Caco-2 (cell line): Measurements from ENCODE around the gene SP2. TPM values are rescaled to one million over a fixed set of nuclear protein-coding genes. Genes with fewer than 3 reads are reported as not detected.

ENCODE experiments used
- BruUV-seq: library from RNA; stranded (reverse); fragments of 400-500 nt; replicated peaks from 2 replicates; lab custom pipeline; 2021; lab: Mats Ljungman, UMichigan
- CTCF ChIA-PET: fragments of 300-600 bp; sonication (Branson Sonifier 250); formaldehyde crosslinking; loops from one replicate; lab custom pipeline; 2022; ENCODE audit warnings: antibody characterized with exemption; lab: Charles Lee
- POLR2A ChIA-PET: fragments of 300-600 bp; sonication (Branson Sonifier 250); formaldehyde crosslinking; loops from one replicate; lab custom pipeline; 2022; ENCODE audit warnings: antibody characterized with exemption; lab: Charles Lee
- DNase-seq, 2 experiments: peaks; one replicate each; pipeline versions ENCODE4 v3.0.0 to v3.0.0-alpha.2; 2020 to 2022
- H3K27me3 ChIP-seq: replicated peaks from 2 replicates; pipeline ENCODE4 v1.6.0; 2011; ENCODE audit warnings: low read length; ENCODE audit not compliant: control insufficient read depth, insufficient read depth
- H3K36me3 ChIP-seq: 2 replicates; pipeline ENCODE4 v1.5.1; 2011; ENCODE audit warnings: low read length; ENCODE audit not compliant: control insufficient read depth, insufficient read depth
- H3K4me1 ChIP-seq: fragments of 250-450 bp; sonication (Bioruptor Pico); 2 replicates; pipeline ENCODE4 v1.5.1; 2020; ENCODE audit warnings: mild to moderate bottlenecking
- H3K4me3 ChIP-seq: 2 replicates; pipeline ENCODE4 v1.5.1; 2011; ENCODE audit warnings: low read depth, mild to moderate bottlenecking, control low read depth, low read length
- H3K9me3 ChIP-seq: fragments of 250-450 bp; sonication (Bioruptor Pico); 2 replicates; pipeline ENCODE4 v1.5.1; 2020; ENCODE audit warnings: mild to moderate bottlenecking, moderate library complexity
- H3K27ac Mint-ChIP-seq: one replicate; pipeline ENCODE4 v1.8.0; 2022; ENCODE audit warnings: mixed read lengths; ENCODE audit not compliant: unreplicated experiment
- H3K27me3 Mint-ChIP-seq: one replicate; pipeline ENCODE4 v1.8.0; 2022; ENCODE audit warnings: mixed read lengths; ENCODE audit not compliant: insufficient read depth, unreplicated experiment
- H3K36me3 Mint-ChIP-seq: one replicate; pipeline ENCODE4 v1.8.0; 2022; ENCODE audit warnings: mild to moderate bottlenecking, mixed read lengths; ENCODE audit not compliant: insufficient read depth, unreplicated experiment
- H3K4me1 Mint-ChIP-seq: one replicate; pipeline ENCODE4 v1.8.0; 2022; ENCODE audit warnings: low read depth, mixed read lengths; ENCODE audit not compliant: unreplicated experiment
- H3K4me3 Mint-ChIP-seq: one replicate; pipeline ENCODE4 v1.8.0; 2022; ENCODE audit warnings: mild to moderate bottlenecking, moderate library complexity, mixed read lengths; ENCODE audit not compliant: unreplicated experiment
- H3K9me3 Mint-ChIP-seq: one replicate; pipeline ENCODE4 v1.8.0; 2022; ENCODE audit warnings: mixed read lengths; ENCODE audit not compliant: unreplicated experiment
- intact Hi-C: fragments of 100-400 bp; cut with micrococcal nuclease; formaldehyde crosslinking; loops from one replicate; pipeline ENCODE4 v1.10.0; 2022; ENCODE audit not compliant: unreplicated experiment
- total RNA-seq: library from RNA; stranded (reverse); gene quantifications from 2 replicates; pipeline ENCODE4 v1.2.3, GENCODE V29; 2022
- TF ChIP-seq, protein P1 (sequence below), 2 experiments: fragments of 200-600 bp in 1 of 2; IDR thresholded peaks; 1 replicate in 1 of 2; 2 replicates in 1 of 2; pipeline versions ENCODE4 v1.5.1 to v1.8.0; 2011 to 2022; ENCODE audit warnings: antibody characterized with exemption in 1 of 2, control low read depth in 1 of 2, inconsistent platforms in 1 of 2, low read depth in 1 of 2, low read length in 1 of 2, mild to moderate bottlenecking in 1 of 2, moderate library complexity in 1 of 2; ENCODE audit not compliant: insufficient read depth in 1 of 2, severe bottlenecking in 1 of 2, unreplicated experiment in 1 of 2

The SP2 gene
- total RNA-seq, 1 experiment from 2014 or later = 25.2 TPM

DNA sequence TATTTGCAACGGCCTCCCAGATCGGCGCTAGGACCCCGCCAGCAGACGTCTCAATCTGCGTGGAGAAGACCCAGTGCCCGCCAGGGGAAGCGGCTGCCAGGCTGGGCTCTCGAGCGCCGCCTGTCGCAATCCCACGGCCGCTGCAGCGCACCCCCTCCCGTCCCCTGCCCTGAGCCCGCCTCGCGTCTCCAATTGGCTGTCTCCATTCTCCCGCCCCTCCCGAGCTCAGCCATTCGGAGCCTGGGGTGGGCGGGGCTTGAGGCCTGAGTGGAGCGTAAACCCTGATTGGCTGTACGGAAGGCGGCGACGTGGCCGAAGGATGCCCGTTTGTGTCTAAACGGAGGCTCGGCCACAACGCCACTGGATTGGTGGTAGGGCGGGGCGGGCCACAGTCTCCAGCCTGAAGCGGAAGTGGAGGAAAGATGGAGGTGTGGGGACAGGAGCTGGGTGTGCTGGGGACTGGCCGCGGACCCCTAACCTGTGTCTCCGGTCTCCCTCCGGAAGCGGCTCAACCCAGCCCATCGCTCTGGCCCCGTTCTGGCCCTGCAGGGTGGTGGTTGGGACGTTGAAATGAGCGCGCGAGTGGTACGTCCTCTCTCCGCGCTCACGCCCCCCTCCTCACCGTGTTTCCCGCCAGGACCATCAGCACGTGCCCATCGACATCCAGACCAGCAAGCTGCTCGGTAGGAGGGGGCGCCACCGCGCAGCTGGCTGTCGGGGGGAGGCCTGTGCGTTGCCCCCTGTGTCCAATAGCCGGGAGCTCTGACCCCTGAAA lies 74.9 kb downstream of the SP2 start, which contains the start of gene CDK5RAP3:
CDK5RAP3 (plus strand) TSS at position 389 of the 775 bp plus-strand sequence; CDS start at position 423, 34 bp downstream.
- Histone ChIP-seq H3K9me3 (no peaks in the 10 kb centered on the region), H3K27me3 (no peaks in the 10 kb centered on the region), H3K4me3 (peak within 1 kb of the TSS; percentile 72), H3K36me3 (peaks cover 3% of the 10 kb centered on the region; the same call in 1 of the 2 replicates), H3K4me1 (peaks cover 40% of the 10 kb centered on the region)
- intact Hi-C loops = loop anchor here (1.0 to 2.0 kb wide), 7 partner anchors 14 to 130 kb away; partner anchors contain the start of genes CBX1, NFE2L1, PRR15L and SCRN2
- no peaks in the 10 kb centered on the region for H3K9me3 Mint-ChIP-seq
- peak within 1 kb of the TSS; percentile 94 for H3K4me3 Mint-ChIP-seq
- no peaks in the 10 kb centered on the region for H3K27me3 Mint-ChIP-seq
- ChIA-PET POLR2A (interaction anchor here (0.5 to 3.2 kb wide), 37 partner anchors 10 to 850 kb away, joined by 3 to 70 read pairs (median 5); partner anchors contain the start of genes LRRC46, MRPL10, NFE2L1 and PNPO), CTCF (interaction anchor here (0.5 to 7.0 kb wide), 61 partner anchors 10 to 1026 kb away, joined by 3 to 219 read pairs (median 4); partner anchors contain the start of genes CBX1, LRRC46, MRPL10 and NFE2L1)
- DNase-seq = peak; percentile 100
- no TSS peak for BruUV-seq
- peaks cover 24% of the 10 kb centered on the region for H3K36me3 Mint-ChIP-seq
- TF ChIP-seq, protein P1, sequence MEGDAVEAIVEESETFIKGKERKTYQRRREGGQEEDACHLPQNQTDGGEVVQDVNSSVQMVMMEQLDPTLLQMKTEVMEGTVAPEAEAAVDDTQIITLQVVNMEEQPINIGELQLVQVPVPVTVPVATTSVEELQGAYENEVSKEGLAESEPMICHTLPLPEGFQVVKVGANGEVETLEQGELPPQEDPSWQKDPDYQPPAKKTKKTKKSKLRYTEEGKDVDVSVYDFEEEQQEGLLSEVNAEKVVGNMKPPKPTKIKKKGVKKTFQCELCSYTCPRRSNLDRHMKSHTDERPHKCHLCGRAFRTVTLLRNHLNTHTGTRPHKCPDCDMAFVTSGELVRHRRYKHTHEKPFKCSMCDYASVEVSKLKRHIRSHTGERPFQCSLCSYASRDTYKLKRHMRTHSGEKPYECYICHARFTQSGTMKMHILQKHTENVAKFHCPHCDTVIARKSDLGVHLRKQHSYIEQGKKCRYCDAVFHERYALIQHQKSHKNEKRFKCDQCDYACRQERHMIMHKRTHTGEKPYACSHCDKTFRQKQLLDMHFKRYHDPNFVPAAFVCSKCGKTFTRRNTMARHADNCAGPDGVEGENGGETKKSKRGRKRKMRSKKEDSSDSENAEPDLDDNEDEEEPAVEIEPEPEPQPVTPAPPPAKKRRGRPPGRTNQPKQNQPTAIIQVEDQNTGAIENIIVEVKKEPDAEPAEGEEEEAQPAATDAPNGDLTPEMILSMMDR (IDR thresholded peaks at IDR 0.05; ENCODE audit: insufficient read depth in 1 of 2, low read depth in 1 of 2, low read length in 1 of 2, severe bottlenecking in 1 of 2, unreplicated experiment in 1 of 2) = peak; percentile 99 to 100
- H3K27ac Mint-ChIP-seq = peak within 1 kb of the TSS; percentile 92
- H3K4me1 Mint-ChIP-seq = peaks cover 30% of the 10 kb centered on the region

DNA sequence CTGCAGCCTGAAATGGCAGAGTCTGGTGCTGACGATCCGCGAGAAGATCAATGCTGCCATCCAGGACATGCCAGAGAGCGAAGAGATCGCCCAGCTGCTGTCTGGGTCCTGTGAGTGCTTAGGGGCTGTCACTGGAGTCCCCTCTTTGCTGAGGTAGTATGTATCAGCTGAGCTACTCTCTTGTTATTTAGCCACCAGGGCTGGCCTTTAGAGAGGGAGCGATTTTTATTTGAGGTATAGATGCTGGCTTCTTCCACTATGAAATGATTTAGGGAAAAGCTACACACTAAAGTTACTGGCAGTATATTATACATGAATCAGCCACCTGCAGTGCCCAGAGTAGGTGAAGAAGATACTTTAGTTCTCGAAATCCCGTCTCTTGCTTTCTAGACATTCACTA lies 77.5 kb downstream of the SP2 start:
- intact Hi-C loops = no loop called here
- H3K36me3 ChIP-seq = peaks cover 8% of the 10 kb centered on the region
- Mint-ChIP-seq H3K36me3 (peaks cover 46% of the 10 kb centered on the region), H3K27me3 (no peaks in the 10 kb centered on the region), H3K4me1 (peaks cover 14% of the 10 kb centered on the region), H3K9me3 (no peaks in the 10 kb centered on the region), H3K27ac (no peak overlapping the region), H3K4me3 (no peak overlapping the region)
- POLR2A ChIA-PET = interaction anchor here (0.5 kb wide), 1 partner anchor 48 kb away, joined by 5 read pairs; no protein-coding TSS in a partner anchor
- no peak overlapping the region for H3K4me3 ChIP-seq
- TF ChIP-seq, protein P1 (IDR thresholded peaks at IDR 0.05; ENCODE audit: insufficient read depth in 1 of 2, low read depth in 1 of 2, low read length in 1 of 2, severe bottlenecking in 1 of 2, unreplicated experiment in 1 of 2) = no peak
- peak in 1 of 2 experiments; percentile 43 for DNase-seq
- no peaks in the 10 kb centered on the region for H3K9me3 ChIP-seq
- peaks cover 16% of the 10 kb centered on the region for H3K4me1 ChIP-seq
- no TSS peak for BruUV-seq
- CTCF ChIA-PET = interaction anchor here (1.2 to 7.0 kb wide), 2 partner anchors 16 to 30 kb away, joined by 3 to 219 read pairs; partner anchors contain the start of genes PNPO and PRR15L
- H3K27me3 ChIP-seq = no peaks in the 10 kb centered on the region

GRCh38 chr17:47975189-47975822 lies 79.3 kb downstream of the SP2 start:
- TF ChIP-seq, protein P1 (IDR thresholded peaks at IDR 0.05; ENCODE audit: insufficient read depth in 1 of 2, low read depth in 1 of 2, low read length in 1 of 2, severe bottlenecking in 1 of 2, unreplicated experiment in 1 of 2) = peak; percentile 29 to 37
- Mint-ChIP-seq H3K9me3 (no peaks in the 10 kb centered on the region), H3K4me3 (no peak overlapping the region), H3K27ac (no peak overlapping the region), H3K27me3 (no peaks in the 10 kb centered on the region), H3K36me3 (peaks cover 53% of the 10 kb centered on the region), H3K4me1 (peaks cover 4% of the 10 kb centered on the region)
- ChIA-PET POLR2A (no interaction called here), CTCF (interaction anchor here (1.1 to 1.8 kb wide), 5 partner anchors 10 to 41 kb away, joined by 3 to 8 read pairs (median 5); partner anchors contain the start of gene PNPO)
- BruUV-seq = no TSS peak
- Histone ChIP-seq H3K4me1 (peaks cover 2% of the 10 kb centered on the region), H3K36me3 (peaks cover 21% of the 10 kb centered on the region), H3K27me3 (no peaks in the 10 kb centered on the region), H3K4me3 (no peak overlapping the region), H3K9me3 (no peaks in the 10 kb centered on the region)
- peak in 1 of 2 experiments; percentile 50 for DNase-seq
- intact Hi-C loops = loop anchor here (1.0 kb wide), 1 partner anchor 36 kb away; no protein-coding TSS in a partner anchor
